Measurements from ENCODE around the gene SOCS2. TPM values are rescaled to one million over a fixed set of nuclear protein-coding genes. Genes with fewer than 3 reads are reported as not detected.

SOCS2 gene
- polyA plus RNA-seq, 10 donors, result 14.3 to 20.7 (median 17.1) TPM

- peak; percentile 62 to 84 (median 62) for DNase-seq
Observed at GRCh38 chr12:93591137-93591868, 18.8 kb downstream of the SOCS2 start.

- DNase-seq, result no peak
Observed at GRCh38 chr12:93592641-93593406, 20.3 kb downstream of the SOCS2 start.

GRCh38 chr12:93593843-93594242 is 21.4 kb downstream of the SOCS2 start:
- no peak for DNase-seq

GRCh38 chr12:93594766-93595311 is 22.4 kb downstream of the SOCS2 start:
- no peak for DNase-seq

GRCh38 chr12:93595351-93595750 is 22.9 kb downstream of the SOCS2 start:
- DNase-seq, result no peak

GRCh38 chr12:93597608-93598007 is 25.1 kb downstream of the SOCS2 start:
- DNase-seq, result no peak

- DNase-seq, result no peak
Observed at GRCh38 chr12:93599192-93599591, 26.7 kb downstream of the SOCS2 start.

- DNase-seq, result no peak
Observed at GRCh38 chr12:93601591-93601990, 29.1 kb downstream of the SOCS2 start.

GRCh38 chr12:93602897-93603668 is 30.6 kb downstream of the SOCS2 start:
- no peak for DNase-seq

- no peak for DNase-seq
Observed at GRCh38 chr12:93603762-93604161, 31.3 kb downstream of the SOCS2 start.

- DNase-seq, result no peak
Observed at GRCh38 chr12:93608313-93608712, 35.8 kb downstream of the SOCS2 start.

GRCh38 chr12:93609281-93610192 is 37.1 kb downstream of the SOCS2 start:
- no peak for DNase-seq

- DNase-seq, result no peak
Observed at GRCh38 chr12:93612776-93613175, 40.3 kb downstream of the SOCS2 start.

GRCh38 chr12:93614917-93615596 is 42.6 kb downstream of the SOCS2 start:
- DNase-seq, result no peak

- DNase-seq, result no peak
Observed at GRCh38 chr12:93616584-93617101, 44.2 kb downstream of the SOCS2 start.

- DNase-seq, result no peak
Observed at GRCh38 chr12:93618891-93619410, 46.5 kb downstream of the SOCS2 start.

- DNase-seq, result peak in 1 of 3 donors; percentile 14
Observed at GRCh38 chr12:93621986-93622385, 49.5 kb downstream of the SOCS2 start.

GRCh38 chr12:93622485-93622884 is 50.0 kb downstream of the SOCS2 start:
- DNase-seq, result no peak

- peak in 1 of 3 donors; percentile 91 for DNase-seq
Observed at GRCh38 chr12:93624595-93625294, 52.3 kb downstream of the SOCS2 start.

All from muscle of back (tissue), 11 donors.